Activated CD4-positive, alpha-beta memory T cell treated with anti-CD3 and anti-CD28 coated beads, Interleukin-2, amount 10 ng/mL, durations not matched to agents 7 days and 5 days (primary cell): Measurements from ENCODE around the gene SNAI1. TPM values are rescaled to one million over a fixed set of nuclear protein-coding genes. Genes with fewer than 3 reads are reported as not detected.

Source experiments
- CTCF ChIA-PET: fragments of 350-600 bp; sonication (Branson Sonifier 250); formaldehyde crosslinking; loops from one replicate; lab custom pipeline; 2021; ENCODE audit warnings: antibody characterized with exemption, inconsistent platforms; lab: Charles Lee
- POLR2A ChIA-PET: fragments of 350-600 bp; sonication (Branson Sonifier 250); formaldehyde crosslinking; loops from one replicate; lab custom pipeline; 2021; ENCODE audit warnings: antibody characterized with exemption; lab: Charles Lee
- DNase-seq: peaks from one replicate; pipeline ENCODE4 v3.0.0-alpha.2; 2020
- H3K27ac Mint-ChIP-seq: one replicate; pipeline ENCODE4 v1.8.0; 2021; ENCODE audit warnings: mild to moderate bottlenecking, mixed read lengths
- H3K27me3 Mint-ChIP-seq: one replicate; pipeline ENCODE4 v1.8.0; 2021; ENCODE audit warnings: mixed read lengths
- H3K36me3 Mint-ChIP-seq: one replicate; pipeline ENCODE4 v1.8.0; 2021; ENCODE audit warnings: low read depth, mixed read lengths
- H3K4me1 Mint-ChIP-seq: one replicate; pipeline ENCODE4 v1.8.0; 2021; ENCODE audit warnings: mixed read lengths
- H3K4me3 Mint-ChIP-seq: one replicate; pipeline ENCODE4 v1.8.0; 2021; ENCODE audit warnings: mild to moderate bottlenecking, mixed read lengths
- H3K9me3 Mint-ChIP-seq: one replicate; pipeline ENCODE4 v1.8.0; 2021; ENCODE audit warnings: mixed read lengths
- total RNA-seq, 2 experiments: library from RNA; stranded (reverse); gene quantifications; one replicate each; pipeline ENCODE4 v1.2.3, GENCODE V29; 2021

The SNAI1 gene
- total RNA-seq, 2 experiments from 2014 or later = 0.28 to 0.38 TPM

- Mint-ChIP-seq H3K4me3 (peak overlapping the region; percentile 41), H3K27ac (no peak overlapping the region), H3K9me3 (no peaks in the 10 kb centered on the region), H3K27me3 (peaks cover 28% of the 10 kb centered on the region), H3K36me3 (no peaks in the 10 kb centered on the region), H3K4me1 (peaks cover 26% of the 10 kb centered on the region)
- ChIA-PET CTCF (interaction anchor here (1.0 to 11.5 kb wide), 8 partner anchors 9 to 200 kb away, joined by 3 to 300 read pairs (median 5); no protein-coding TSS in a partner anchor), POLR2A (interaction anchor here (1.0 kb wide), 1 partner anchor 46 kb away, joined by 3 read pairs; the partner anchor contains the start of gene RNF114)
- no peak for DNase-seq
Measured at GRCh38 chr20:49982072-49982345, 771 bp upstream of the SNAI1 start.

GRCh38 chr20:49983123-49983847, 505 bp downstream of the SNAI1 start:
- H3K36me3 Mint-ChIP-seq = no peaks in the 10 kb centered on the region
- H3K9me3 Mint-ChIP-seq = no peaks in the 10 kb centered on the region
- no peak overlapping the region for H3K27ac Mint-ChIP-seq

GRCh38 chr20:49983848-49984408, 1.1 kb downstream of the SNAI1 start:
- Mint-ChIP-seq H3K36me3 (no peaks in the 10 kb centered on the region), H3K27me3 (peaks cover 28% of the 10 kb centered on the region), H3K4me3 (no peak overlapping the region), H3K9me3 (no peaks in the 10 kb centered on the region), H3K4me1 (peaks cover 26% of the 10 kb centered on the region), H3K27ac (no peak overlapping the region)
- CTCF ChIA-PET = interaction anchor here (11.5 kb wide), 1 partner anchor 84 kb away, joined by 300 read pairs; no protein-coding TSS in a partner anchor
- POLR2A ChIA-PET = no interaction called here
- DNase-seq = no peak

More at GRCh38 chr20:49983123-49983847, 505 bp downstream of the SNAI1 start:
- POLR2A ChIA-PET = interaction anchor here (1.0 kb wide), 1 partner anchor 89 kb away, joined by 3 read pairs; no protein-coding TSS in a partner anchor
- Mint-ChIP-seq H3K27me3 (peaks cover 28% of the 10 kb centered on the region), H3K4me3 (peak overlapping the region; percentile 37), H3K4me1 (peaks cover 26% of the 10 kb centered on the region)
- no peak for DNase-seq
- CTCF ChIA-PET = interaction anchor here (11.5 kb wide), 1 partner anchor 85 kb away, joined by 300 read pairs; no protein-coding TSS in a partner anchor

GRCh38 chr20:49984426-49985153, 1.8 kb downstream of the SNAI1 start:
- no peak overlapping the region for H3K27ac Mint-ChIP-seq
- H3K27me3 Mint-ChIP-seq = peaks cover 28% of the 10 kb centered on the region
- no peaks in the 10 kb centered on the region for H3K9me3 Mint-ChIP-seq
- no peaks in the 10 kb centered on the region for H3K36me3 Mint-ChIP-seq
- ChIA-PET CTCF (interaction anchor here (11.5 kb wide), 1 partner anchor 83 kb away, joined by 300 read pairs; no protein-coding TSS in a partner anchor), POLR2A (no interaction called here)
- peaks cover 25% of the 10 kb centered on the region for H3K4me1 Mint-ChIP-seq
- no peak overlapping the region for H3K4me3 Mint-ChIP-seq
- no peak for DNase-seq

- no peaks in the 10 kb centered on the region for H3K36me3 Mint-ChIP-seq
- ChIA-PET POLR2A (no interaction called here), CTCF (interaction anchor here (3.3 kb wide), 1 partner anchor 86 kb away, joined by 16 read pairs; no protein-coding TSS in a partner anchor)
- no peak overlapping the region for H3K27ac Mint-ChIP-seq
- H3K4me1 Mint-ChIP-seq = peaks cover 24% of the 10 kb centered on the region
- DNase-seq = no peak
- peaks cover 22% of the 10 kb centered on the region for H3K27me3 Mint-ChIP-seq
- H3K9me3 Mint-ChIP-seq = no peaks in the 10 kb centered on the region
- H3K4me3 Mint-ChIP-seq = no peak overlapping the region
Measured at GRCh38 chr20:49985157-49985556, 2.4 kb downstream of the SNAI1 start.

- Mint-ChIP-seq H3K4me3 (no peak overlapping the region), H3K36me3 (no peaks in the 10 kb centered on the region), H3K4me1 (peaks cover 20% of the 10 kb centered on the region), H3K9me3 (no peaks in the 10 kb centered on the region), H3K27me3 (peaks cover 20% of the 10 kb centered on the region), H3K27ac (no peak overlapping the region)
- no peak for DNase-seq
- ChIA-PET CTCF (interaction anchor here (3.3 kb wide), 1 partner anchor 86 kb away, joined by 16 read pairs; no protein-coding TSS in a partner anchor), POLR2A (no interaction called here)
Measured at GRCh38 chr20:49985617-49986016, 2.8 kb downstream of the SNAI1 start.

- CTCF ChIA-PET = interaction anchor here (3.3 kb wide), 1 partner anchor 85 kb away, joined by 16 read pairs; no protein-coding TSS in a partner anchor
- no peaks in the 10 kb centered on the region for H3K9me3 Mint-ChIP-seq
- peaks cover 20% of the 10 kb centered on the region for H3K4me1 Mint-ChIP-seq
- no peak for DNase-seq
- H3K36me3 Mint-ChIP-seq = no peaks in the 10 kb centered on the region
- H3K27me3 Mint-ChIP-seq = peaks cover 16% of the 10 kb centered on the region
- no peak overlapping the region for H3K27ac Mint-ChIP-seq
- POLR2A ChIA-PET = no interaction called here
- no peak overlapping the region for H3K4me3 Mint-ChIP-seq
Measured at GRCh38 chr20:49986049-49986448, 3.3 kb downstream of the SNAI1 start.

GRCh38 chr20:49987015-49987867, 4.5 kb downstream of the SNAI1 start:
- DNase-seq = no peak
- ChIA-PET POLR2A (interaction anchor here (1.0 kb wide), 1 partner anchor 11 kb away, joined by 3 read pairs; no protein-coding TSS in a partner anchor), CTCF (interaction anchor here (3.3 to 3.4 kb wide), 2 partner anchors 8 to 84 kb away, joined by 16 to 17 read pairs; no protein-coding TSS in a partner anchor)
- peaks cover 15% of the 10 kb centered on the region for H3K4me1 Mint-ChIP-seq
- no peaks in the 10 kb centered on the region for H3K36me3 Mint-ChIP-seq
- H3K27ac Mint-ChIP-seq = no peak overlapping the region
- peaks cover 4% of the 10 kb centered on the region for H3K27me3 Mint-ChIP-seq
- H3K9me3 Mint-ChIP-seq = no peaks in the 10 kb centered on the region
- H3K4me3 Mint-ChIP-seq = no peak overlapping the region

- H3K4me1 Mint-ChIP-seq = peaks cover 10% of the 10 kb centered on the region
- H3K27me3 Mint-ChIP-seq = peaks cover 4% of the 10 kb centered on the region
- POLR2A ChIA-PET = no interaction called here
Measured at GRCh38 chr20:49987868-49988690, 5.3 kb downstream of the SNAI1 start.

GRCh38 chr20:49989234-49990065, 6.7 kb downstream of the SNAI1 start:
- POLR2A ChIA-PET = no interaction called here
- DNase-seq = no peak
- Mint-ChIP-seq H3K9me3 (no peaks in the 10 kb centered on the region), H3K27ac (no peak overlapping the region), H3K4me3 (no peak overlapping the region), H3K4me1 (no peaks in the 10 kb centered on the region), H3K36me3 (no peaks in the 10 kb centered on the region), H3K27me3 (peaks cover 5% of the 10 kb centered on the region)
- CTCF ChIA-PET = interaction anchor here (0.6 to 3.4 kb wide), 6 partner anchors 10 to 539 kb away, joined by 3 to 17 read pairs (median 4); no protein-coding TSS in a partner anchor

More at GRCh38 chr20:49987868-49988690, 5.3 kb downstream of the SNAI1 start:
- CTCF ChIA-PET = interaction anchor here (3.3 to 3.4 kb wide), 2 partner anchors 9 to 83 kb away, joined by 16 to 17 read pairs; no protein-coding TSS in a partner anchor
- Mint-ChIP-seq H3K36me3 (no peaks in the 10 kb centered on the region), H3K27ac (no peak overlapping the region), H3K4me3 (no peak overlapping the region), H3K9me3 (no peaks in the 10 kb centered on the region)
- no peak for DNase-seq
